Fibroblast of lung (primary cell): ENCODE measurements around the gene OR4N5. TPM values are rescaled to one million over a fixed set of nuclear protein-coding genes. Genes with fewer than 3 reads are reported as not detected.

Experiments
- DNase-seq, 2 donors: peaks; one replicate each; pipeline versions ENCODE4 v3.0.0 to v3.0.0-alpha.2; 2010; ENCODE audit warnings: low read depth in 2 of 2
- H2AFZ ChIP-seq: 2 replicates; pipeline ENCODE4 v1.5.1; 2012; ENCODE audit warnings: low read length, control low read depth, inconsistent platforms
- H3K27ac ChIP-seq: 2 replicates; pipeline ENCODE4 v1.5.1; 2011; ENCODE audit warnings: low read length, control low read depth; ENCODE audit not compliant: insufficient read depth
- H3K27me3 ChIP-seq: 2 replicates; pipeline ENCODE4 v1.5.1; 2011; ENCODE audit warnings: mild to moderate bottlenecking, low read length; ENCODE audit not compliant: control insufficient read depth, insufficient read depth
- H3K36me3 ChIP-seq: 2 replicates; pipeline ENCODE4 v1.5.1; 2011; ENCODE audit warnings: low read length; ENCODE audit not compliant: control insufficient read depth, insufficient read depth
- H3K4me1 ChIP-seq: 2 replicates; pipeline ENCODE4 v1.5.1; 2011; ENCODE audit warnings: low read length; ENCODE audit not compliant: control insufficient read depth, insufficient read depth; ENCODE audit errors: extremely low read depth
- H3K4me2 ChIP-seq: 2 replicates; pipeline ENCODE4 v1.5.1; 2011; ENCODE audit warnings: low read length, control low read depth; ENCODE audit not compliant: insufficient read depth; ENCODE audit errors: extremely low read depth
- H3K4me3 ChIP-seq, 4 experiments: fragments of 200-600 bp in 1 of 4; sonication (generic) in 1 of 4; replicated peaks in 1 of 4; 2 replicates each; pipeline ENCODE4 v1.5.1; 2011 to 2016; ENCODE audit warnings: low read length in 4 of 4, low read depth in 3 of 4, mild to moderate bottlenecking in 3 of 4, control low read depth in 2 of 4, inconsistent platforms in 1 of 4, mixed read lengths in 1 of 4; ENCODE audit not compliant: insufficient read depth in 1 of 4; ENCODE audit errors: control extremely low read depth in 1 of 4
- H3K79me2 ChIP-seq: 2 replicates; pipeline ENCODE4 v1.5.1; 2012; ENCODE audit warnings: mild to moderate bottlenecking, low read length, inconsistent platforms; ENCODE audit not compliant: control insufficient read depth, insufficient read depth
- H3K9ac ChIP-seq: 2 replicates; pipeline ENCODE4 v1.5.1; 2011; ENCODE audit warnings: mild to moderate bottlenecking, low read length, control low read depth; ENCODE audit not compliant: insufficient read depth
- H3K9me3 ChIP-seq: 2 replicates; pipeline ENCODE4 v1.5.1; 2012; ENCODE audit warnings: low read depth, low read length; ENCODE audit not compliant: control insufficient read depth, insufficient read depth
- H4K20me1 ChIP-seq: 2 replicates; pipeline ENCODE4 v1.5.1; 2011; ENCODE audit warnings: low read length; ENCODE audit not compliant: control insufficient read depth, insufficient read depth; ENCODE audit errors: extremely low read depth
- CTCF ChIP-seq, 2 donors: IDR thresholded peaks in 1 of 2; conservative IDR thresholded peaks in 1 of 2; 1 replicate in 1 of 2; 2 replicates in 1 of 2; pipeline ENCODE4 v1.5.1; 2011 to 2012; ENCODE audit warnings: low read length in 2 of 2, control low read depth in 1 of 2, inconsistent platforms in 1 of 2, low read depth in 1 of 2, mild to moderate bottlenecking in 1 of 2
- EZH2 ChIP-seq: IDR thresholded peaks from 2 replicates; pipeline ENCODE4 v1.5.1; 2012; ENCODE audit warnings: low read length, control low read depth, mild to moderate bottlenecking; ENCODE audit errors: missing control alignments
- polyA plus RNA-seq, 2 donors: library from polyadenylated mRNA; depleted of rRNA in 1 of 2; stranded (reverse) in 1 of 2; unstranded in 1 of 2; fragments of >200 nt; gene quantifications; 2 replicates each; pipeline ENCODE4 v1.2.1, GENCODE V29; 2011 to 2012; ENCODE audit warnings: missing spikeins in 1 of 2
- total RNA-seq: library from RNA; depleted of rRNA; stranded (reverse); fragments of >200 nt; gene quantifications from 2 replicates; pipeline ENCODE4 v1.2.1, GENCODE V29; 2014

OR4N5 gene
- total and polyA plus RNA-seq, 2 donors (not counting 1 experiment from before 2014, with no cell fraction given): not detected

- no peaks in the 10 kb centered on the region for H3K36me3 ChIP-seq
- no peaks in the 10 kb centered on the region for H3K4me1 ChIP-seq
- no peak overlapping the region for H3K27ac ChIP-seq
- H3K9me3 ChIP-seq: no peaks in the 10 kb centered on the region
- H3K79me2 ChIP-seq: no peaks in the 10 kb centered on the region
- H3K4me2 ChIP-seq: no peak overlapping the region
- H3K27me3 ChIP-seq: no peaks in the 10 kb centered on the region
- H3K9ac ChIP-seq: no peak overlapping the region
- H4K20me1 ChIP-seq: no peaks in the 10 kb centered on the region
- TF ChIP-seq EZH2 (no peak), CTCF (conservative IDR thresholded peaks at IDR 0.05 in 1 of 2, IDR thresholded peaks at IDR 0.05 in 1 of 2; ENCODE audit: low read depth in 1 of 2, low read length in 2 of 2) (no peak)
- H3K4me3 ChIP-seq: no peak overlapping the region
- no peak for DNase-seq
- no peak overlapping the region for H2AFZ ChIP-seq
Measured at GRCh38 chr14:20176330-20176729, 37.7 kb downstream of the OR4N5 start.

DNA sequence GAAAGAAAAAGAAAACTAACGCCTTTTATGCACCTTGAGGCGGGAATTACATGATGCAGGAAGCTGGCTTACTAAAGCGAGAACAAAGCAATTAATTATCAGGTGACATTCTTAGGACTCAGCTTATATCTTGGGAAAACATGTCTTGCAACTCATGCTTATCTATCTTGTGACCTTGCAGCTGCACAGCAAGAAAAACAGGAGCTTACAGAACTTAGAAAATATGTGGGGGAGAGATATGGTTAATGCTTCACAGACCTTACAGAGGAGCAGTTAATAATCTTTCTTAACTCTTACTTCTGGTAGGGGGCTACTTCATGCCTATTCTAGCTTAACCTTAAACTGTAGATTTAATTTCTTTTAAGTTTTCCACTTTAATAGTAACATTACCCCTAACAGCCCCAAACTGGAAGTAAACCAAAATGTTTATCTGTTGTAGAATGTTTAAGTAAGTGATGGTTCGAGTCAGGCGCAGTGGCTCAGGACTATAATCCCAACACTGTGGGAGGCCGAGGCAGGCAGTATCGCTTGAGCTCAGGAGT is 38.9 kb downstream of the OR4N5 start:
- Histone ChIP-seq H3K27ac (no peak overlapping the region), H3K79me2 (no peaks in the 10 kb centered on the region), H3K27me3 (no peaks in the 10 kb centered on the region), H3K9ac (no peak overlapping the region), H2AFZ (no peak overlapping the region), H3K4me1 (no peaks in the 10 kb centered on the region), H3K4me2 (no peak overlapping the region), H3K36me3 (no peaks in the 10 kb centered on the region), H3K4me3 (no peak overlapping the region), H4K20me1 (no peaks in the 10 kb centered on the region), H3K9me3 (no peaks in the 10 kb centered on the region)
- TF ChIP-seq CTCF (conservative IDR thresholded peaks at IDR 0.05 in 1 of 2, IDR thresholded peaks at IDR 0.05 in 1 of 2; ENCODE audit: low read depth in 1 of 2, low read length in 2 of 2) (no peak), EZH2 (no peak)
- no peak for DNase-seq

DNA sequence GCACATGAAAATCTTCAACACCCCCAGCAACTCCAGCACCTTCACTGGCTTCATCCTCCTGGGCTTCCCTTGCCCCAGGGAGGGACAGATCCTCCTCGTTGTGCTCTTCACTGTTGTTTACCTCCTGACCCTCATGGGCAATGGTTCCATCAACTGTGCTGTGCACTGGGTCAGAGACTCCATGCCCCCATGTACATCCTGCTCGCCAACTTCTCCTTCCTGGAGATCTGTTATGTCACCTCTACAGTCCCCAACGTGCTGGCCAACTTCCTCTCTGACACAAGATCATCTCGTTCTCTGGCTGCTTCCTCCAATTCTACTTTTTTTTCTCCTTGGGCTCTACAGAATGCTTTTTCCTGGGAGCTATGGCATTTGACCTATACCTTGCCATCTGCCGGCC is 40.6 kb downstream of the OR4N5 start:
- no peak overlapping the region for H3K4me2 ChIP-seq
- no peaks in the 10 kb centered on the region for H3K4me1 ChIP-seq
- H3K36me3 ChIP-seq: no peaks in the 10 kb centered on the region
- H3K79me2 ChIP-seq: no peaks in the 10 kb centered on the region
- no peaks in the 10 kb centered on the region for H4K20me1 ChIP-seq
- H2AFZ ChIP-seq: no peak overlapping the region
- H3K9ac ChIP-seq: no peak overlapping the region
- H3K9me3 ChIP-seq: no peaks in the 10 kb centered on the region
- TF ChIP-seq CTCF (conservative IDR thresholded peaks at IDR 0.05 in 1 of 2, IDR thresholded peaks at IDR 0.05 in 1 of 2; ENCODE audit: low read depth in 1 of 2, low read length in 2 of 2) (no peak), EZH2 (no peak)
- no peaks in the 10 kb centered on the region for H3K27me3 ChIP-seq
- no peak overlapping the region for H3K27ac ChIP-seq
- no peak for DNase-seq
- H3K4me3 ChIP-seq: no peak overlapping the region
